HCT116 (cell line): ENCODE measurements around the gene STOML2.

ENCODE experiments used
- ELF1 ChIP-seq: IDR thresholded peaks from 2 replicates; pipeline ENCODE4 v1.6.1; 2012; ENCODE audit warnings: low read depth, borderline replicate concordance
- EZH2 ChIP-seq: fragments of 200-600 bp; sonication (generic); IDR thresholded peaks from 2 replicates; pipeline ENCODE4 v1.6.1; 2017; ENCODE audit warnings: antibody characterized with exemption, mixed run types
- EZH2phosphoT487 ChIP-seq: fragments of 200-600 bp; IDR thresholded peaks from 2 replicates; pipeline ENCODE4 v1.6.1; 2018; ENCODE audit warnings: antibody characterized with exemption, borderline replicate concordance
- POLR2A ChIP-seq: IDR thresholded peaks from 2 replicates; pipeline ENCODE4 v1.7.0; 2011; ENCODE audit warnings: borderline replicate concordance; ENCODE audit not compliant: insufficient read depth, insufficient read length; ENCODE audit errors: extremely low read depth
- POLR2AphosphoS5 ChIP-seq: IDR thresholded peaks from 2 replicates; pipeline ENCODE4 v1.6.1; 2011; ENCODE audit warnings: mild to moderate bottlenecking, low read depth, low read length, moderate library complexity
- SIN3A ChIP-seq: IDR thresholded peaks from 2 replicates; pipeline ENCODE4 v1.6.1; 2012; ENCODE audit warnings: low read depth
- SP1 ChIP-seq: IDR thresholded peaks from 2 replicates; pipeline ENCODE4 v1.6.1; 2012; ENCODE audit warnings: low read depth
- SRF ChIP-seq: IDR thresholded peaks from 2 replicates; pipeline ENCODE4 v1.6.1; 2012; ENCODE audit warnings: low read depth
- TCF7L2 ChIP-seq: IDR thresholded peaks from 2 replicates; pipeline ENCODE4 v1.7.0; 2011; ENCODE audit warnings: borderline replicate concordance, inconsistent platforms; ENCODE audit not compliant: insufficient read depth, insufficient read length; ENCODE audit errors: extremely low read depth
- YY1 ChIP-seq: IDR thresholded peaks from 2 replicates; pipeline ENCODE4 v1.6.1; 2011; ENCODE audit warnings: low read length, low read depth, moderate library complexity, mild to moderate bottlenecking; ENCODE audit not compliant: insufficient replicate concordance; ENCODE audit errors: extremely low read depth
- ZFX ChIP-seq: fragments of 450-650 bp; IDR thresholded peaks from 2 replicates; pipeline ENCODE4 v1.6.1; 2017
- TF ChIP-seq, protein P1 (sequence below), 3 experiments: fragments of 200-600 bp in 1 of 3; sonication (generic) in 1 of 3; IDR thresholded peaks in 2 of 3; conservative IDR thresholded peaks in 1 of 3; 2 replicates each; pipeline ENCODE4 v1.5.1; 2012 to 2017; ENCODE audit warnings: low read depth in 2 of 3, low read length in 2 of 3, antibody characterized with exemption in 1 of 3, borderline replicate concordance in 1 of 3, control low read depth in 1 of 3, mild to moderate bottlenecking in 1 of 3, mixed read lengths in 1 of 3, mixed run types in 1 of 3, moderate library complexity in 1 of 3; ENCODE audit not compliant: insufficient read depth in 1 of 3

DNA sequence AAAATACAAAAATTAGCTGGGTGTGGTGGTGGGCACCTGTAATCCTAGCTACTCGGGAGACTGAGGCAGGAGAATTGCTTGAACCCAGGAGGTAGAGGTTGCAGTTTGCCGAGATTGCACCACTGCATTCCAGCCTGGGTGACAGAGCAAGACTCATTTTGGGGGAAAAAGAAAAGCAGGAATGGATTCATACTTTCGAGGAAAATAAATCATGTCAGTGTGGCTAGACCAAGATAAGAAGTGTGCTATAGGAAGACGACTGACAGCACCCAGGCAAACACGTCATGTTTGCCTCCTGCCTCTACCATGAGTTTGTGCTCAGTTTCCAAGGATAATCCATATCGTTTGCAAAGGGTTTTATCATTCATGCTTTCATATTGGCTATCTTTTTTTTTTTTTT, 32.0 kb upstream of the STOML2 start:
- TF ChIP-seq, protein P1, sequence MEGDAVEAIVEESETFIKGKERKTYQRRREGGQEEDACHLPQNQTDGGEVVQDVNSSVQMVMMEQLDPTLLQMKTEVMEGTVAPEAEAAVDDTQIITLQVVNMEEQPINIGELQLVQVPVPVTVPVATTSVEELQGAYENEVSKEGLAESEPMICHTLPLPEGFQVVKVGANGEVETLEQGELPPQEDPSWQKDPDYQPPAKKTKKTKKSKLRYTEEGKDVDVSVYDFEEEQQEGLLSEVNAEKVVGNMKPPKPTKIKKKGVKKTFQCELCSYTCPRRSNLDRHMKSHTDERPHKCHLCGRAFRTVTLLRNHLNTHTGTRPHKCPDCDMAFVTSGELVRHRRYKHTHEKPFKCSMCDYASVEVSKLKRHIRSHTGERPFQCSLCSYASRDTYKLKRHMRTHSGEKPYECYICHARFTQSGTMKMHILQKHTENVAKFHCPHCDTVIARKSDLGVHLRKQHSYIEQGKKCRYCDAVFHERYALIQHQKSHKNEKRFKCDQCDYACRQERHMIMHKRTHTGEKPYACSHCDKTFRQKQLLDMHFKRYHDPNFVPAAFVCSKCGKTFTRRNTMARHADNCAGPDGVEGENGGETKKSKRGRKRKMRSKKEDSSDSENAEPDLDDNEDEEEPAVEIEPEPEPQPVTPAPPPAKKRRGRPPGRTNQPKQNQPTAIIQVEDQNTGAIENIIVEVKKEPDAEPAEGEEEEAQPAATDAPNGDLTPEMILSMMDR (IDR thresholded peaks at IDR 0.05 in 2 of 3, conservative IDR thresholded peaks at IDR 0.05 in 1 of 3; ENCODE audit: borderline replicate concordance in 1 of 3, insufficient read depth in 1 of 3, low read depth in 2 of 3, low read length in 2 of 3) = no peak
- TF ChIP-seq SRF = no peak
- no peak for TF ChIP-seq TCF7L2
- no peak for TF ChIP-seq EZH2
- TF ChIP-seq SIN3A = no peak
- no peak for TF ChIP-seq YY1
- no peak for TF ChIP-seq ELF1
- TF ChIP-seq SP1 = no peak
- no peak for TF ChIP-seq POLR2A
- TF ChIP-seq EZH2phosphoT487 = no peak
- TF ChIP-seq ZFX = no peak
- no peak for TF ChIP-seq POLR2AphosphoS5
